GM21381 (cell line): Measurements from ENCODE around the gene DUT.
"Not testable (repeated sequence)": the region's sequence is repeated elsewhere in the genome, so short reads cannot be mapped to it uniquely, and the experiment has no call there.

Source experiments
- ATAC-seq: cut with Tn5 transposase; IDR thresholded peaks from one replicate; pipeline ENCODE4 v1.9.1; 2021; ENCODE audit warnings: mild to moderate bottlenecking, moderate library complexity; ENCODE audit not compliant: unreplicated experiment

DUT gene

DNA sequence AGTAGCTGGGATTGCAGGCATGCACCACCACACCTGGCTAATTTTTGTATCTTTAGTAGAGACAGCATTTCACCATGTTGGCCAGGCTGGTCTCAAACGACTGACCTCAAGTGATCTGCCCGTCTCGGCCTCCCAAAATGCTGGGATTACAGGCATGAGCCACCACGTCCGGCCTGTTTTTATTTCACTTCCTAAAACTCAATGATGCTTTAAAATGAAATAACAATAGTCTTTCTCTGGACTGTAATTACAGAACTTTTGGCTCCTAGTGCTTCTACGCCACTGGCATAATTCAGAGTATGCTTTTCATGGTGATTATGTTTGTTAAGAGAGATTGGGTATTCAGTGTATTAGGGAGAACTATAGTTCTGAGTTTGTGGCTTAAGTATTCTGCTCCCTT, 5.0 kb upstream of the DUT start:
- ATAC-seq = not testable (repeated sequence)

DNA sequence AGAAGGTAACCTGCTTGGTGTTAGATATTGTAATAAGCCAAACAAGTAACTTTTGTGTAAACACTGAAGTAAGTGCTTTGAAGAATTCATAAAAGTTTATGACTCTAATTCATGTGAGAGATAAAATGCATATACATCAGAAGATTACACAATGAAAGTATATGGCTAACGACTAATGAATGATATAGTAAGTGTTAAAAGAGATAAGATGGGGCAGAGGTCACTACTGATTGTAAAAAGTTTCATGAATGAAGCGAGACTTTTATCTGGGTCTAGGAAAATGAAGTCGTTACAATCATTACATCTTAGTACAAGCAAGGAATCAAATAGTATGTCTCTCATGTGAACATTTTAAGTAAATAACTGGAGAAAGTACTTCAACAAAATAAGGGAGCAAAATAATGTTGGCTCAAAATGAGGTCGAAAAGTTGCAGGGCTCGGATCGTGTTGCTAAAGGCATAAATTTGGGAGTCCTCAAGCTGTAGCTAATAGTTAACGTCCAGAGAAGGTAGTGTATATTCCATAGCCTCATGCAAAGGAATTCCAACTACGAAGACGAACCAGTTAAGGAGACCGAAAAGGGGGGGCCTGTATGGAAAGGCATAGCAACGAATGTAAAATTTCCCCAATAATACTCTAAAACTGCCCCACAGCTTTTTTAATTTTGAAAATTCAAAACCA, 984 bp upstream of the DUT start:
- ATAC-seq = no peak

DNA sequence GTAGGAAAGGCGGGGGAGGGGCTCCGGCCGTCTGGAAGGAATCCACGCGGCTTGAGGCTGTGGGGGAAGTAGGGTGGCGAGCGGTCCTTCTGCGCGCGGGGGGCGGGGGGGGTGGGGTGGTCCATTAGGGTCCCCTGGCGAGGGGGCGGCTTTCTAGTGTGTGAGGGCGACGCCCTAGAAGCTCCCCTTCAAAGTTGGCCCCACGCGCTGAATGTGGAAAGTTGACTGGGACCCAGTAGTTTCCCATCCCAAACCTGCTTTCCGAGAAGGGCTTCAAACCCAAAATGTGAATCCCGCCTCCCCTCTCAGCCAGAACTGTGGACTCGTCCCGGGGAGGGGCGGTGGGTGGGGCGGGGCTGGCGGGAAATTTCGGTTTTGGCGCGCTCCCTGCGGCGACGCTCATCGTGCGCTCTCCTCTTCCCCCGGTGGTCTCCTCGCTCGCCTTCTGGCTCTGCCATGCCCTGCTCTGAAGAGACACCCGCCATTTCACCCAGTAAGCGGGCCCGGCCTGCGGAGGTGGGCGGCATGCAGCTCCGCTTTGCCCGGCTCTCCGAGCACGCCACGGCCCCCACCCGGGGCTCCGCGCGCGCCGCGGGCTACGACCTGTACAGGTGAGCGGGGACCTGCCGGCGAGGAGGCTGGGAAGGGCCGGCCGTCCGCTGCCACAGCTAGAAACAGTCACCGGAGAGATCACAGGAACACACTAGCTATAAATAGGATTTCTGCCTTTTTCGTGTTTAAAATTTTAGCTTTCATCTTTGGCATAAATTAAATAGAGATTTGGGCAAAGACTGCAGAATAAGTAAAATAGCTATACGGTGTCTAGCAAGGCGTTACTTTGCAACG, 790 bp downstream of the DUT start:
- peak; percentile 51 for ATAC-seq

DNA sequence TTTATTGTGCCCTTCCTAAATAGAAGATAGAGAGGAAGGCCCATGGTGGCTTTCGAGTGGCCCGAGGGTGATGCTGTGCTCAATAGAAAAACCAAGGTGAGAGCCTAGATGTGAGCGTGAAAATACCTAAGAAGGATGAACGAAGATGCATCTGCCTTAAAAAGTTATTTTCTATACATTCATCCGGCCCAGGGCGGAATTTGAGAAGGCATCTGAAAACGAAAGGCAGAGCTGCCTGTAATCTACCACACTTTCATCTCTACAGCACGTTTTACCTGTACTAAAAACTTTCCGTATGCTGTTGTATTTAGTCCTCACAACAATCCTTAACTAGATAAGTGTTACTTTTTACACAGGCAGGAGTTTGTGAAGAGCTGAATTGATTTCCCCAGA, 1.4 kb downstream of the DUT start:
- ATAC-seq = no peak

DNA sequence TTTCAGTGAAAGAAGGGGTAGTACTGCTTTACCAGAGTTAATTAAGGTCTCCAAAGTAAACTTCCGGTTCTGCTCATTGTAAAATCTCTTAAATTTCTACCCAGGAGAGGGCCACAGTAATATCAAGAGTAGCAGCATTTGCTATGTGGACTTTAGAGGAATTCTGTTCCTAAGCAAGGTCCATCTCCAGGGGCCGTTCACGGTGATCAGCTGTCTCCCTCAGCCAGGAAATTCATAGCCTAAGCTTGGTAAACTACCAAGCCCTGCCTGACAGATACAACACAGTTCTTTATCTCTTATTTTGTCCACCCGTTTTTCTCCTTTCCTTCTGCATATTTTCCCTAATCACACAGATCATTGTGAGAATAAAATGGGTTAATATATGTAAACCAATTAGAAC, 2.3 kb downstream of the DUT start:
- ATAC-seq = no peak

DNA sequence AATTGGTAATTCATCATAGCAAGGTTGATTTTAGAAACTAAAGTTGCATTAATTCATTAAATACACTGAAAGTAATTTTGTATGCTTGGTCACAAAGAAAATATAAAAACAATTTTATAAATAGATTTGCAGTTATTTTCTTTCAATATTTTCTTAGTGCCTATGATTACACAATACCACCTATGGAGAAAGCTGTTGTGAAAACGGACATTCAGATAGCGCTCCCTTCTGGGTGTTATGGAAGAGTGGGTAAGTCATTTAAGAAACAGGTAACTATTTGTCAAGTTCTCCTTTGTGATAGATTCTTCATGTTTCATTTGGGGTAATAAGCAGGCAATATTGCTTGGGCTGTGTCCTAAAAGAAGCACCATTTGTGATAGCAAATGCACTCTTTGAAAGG, 3.0 kb downstream of the DUT start:
- no peak for ATAC-seq

DNA sequence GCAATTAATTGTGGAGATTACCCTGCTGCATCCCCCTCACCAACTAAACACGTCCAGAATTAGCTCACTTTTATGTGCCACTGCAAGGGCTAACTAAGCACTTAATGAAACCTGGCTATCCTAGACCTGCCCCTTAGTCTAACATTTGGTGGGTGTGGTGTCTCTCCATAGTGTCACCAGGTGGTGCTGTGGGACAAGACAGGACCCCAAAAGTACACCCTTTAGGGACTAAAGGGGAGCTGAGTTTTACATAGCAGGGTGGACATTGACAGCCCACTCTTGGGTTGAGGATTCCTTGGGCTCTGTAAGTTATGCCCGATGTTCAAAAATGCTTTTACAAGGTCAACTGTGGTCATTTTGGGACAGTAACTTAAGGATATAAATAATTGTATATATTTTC, 5.7 kb downstream of the DUT start:
- ATAC-seq = no peak

DNA sequence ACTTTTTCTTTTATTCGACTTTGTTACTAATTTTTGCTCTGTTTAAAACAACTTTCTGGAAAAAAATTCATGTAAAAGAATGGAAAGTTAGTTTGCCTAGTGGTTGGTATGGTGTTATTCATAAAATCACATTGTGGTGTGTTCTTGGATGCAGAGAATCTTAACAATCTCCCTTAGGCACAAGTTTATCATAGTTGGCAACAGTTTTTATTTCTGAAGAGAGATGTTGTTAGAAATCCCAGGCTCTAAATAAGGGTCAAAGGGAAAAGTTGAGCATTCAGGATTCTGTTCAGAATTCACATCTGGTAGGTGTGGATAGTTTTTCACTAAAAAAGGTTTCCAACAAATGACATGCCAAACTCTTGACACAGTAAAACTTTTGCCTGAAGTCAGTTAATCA, 6.4 kb downstream of the DUT start:
- ATAC-seq = no peak

DNA sequence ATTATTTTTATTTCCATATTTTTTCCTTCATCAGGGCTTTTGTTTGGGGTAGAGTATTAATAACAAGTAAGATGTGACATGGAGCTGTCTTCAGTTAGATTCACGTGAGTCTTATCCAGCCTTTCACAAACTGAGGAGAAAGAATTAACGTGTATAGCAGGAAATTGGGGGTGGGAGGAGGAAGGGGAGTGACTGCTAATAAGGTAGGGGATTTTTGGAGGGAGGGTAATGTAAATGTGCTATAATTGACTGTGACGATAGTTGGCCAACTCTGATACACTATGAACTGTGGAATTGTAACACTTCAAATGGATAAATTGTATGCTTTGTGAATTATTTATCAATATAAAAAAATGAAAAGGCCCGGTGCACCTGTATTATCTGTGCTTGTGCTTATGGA, 8.9 kb downstream of the DUT start:
- no peak for ATAC-seq

DNA sequence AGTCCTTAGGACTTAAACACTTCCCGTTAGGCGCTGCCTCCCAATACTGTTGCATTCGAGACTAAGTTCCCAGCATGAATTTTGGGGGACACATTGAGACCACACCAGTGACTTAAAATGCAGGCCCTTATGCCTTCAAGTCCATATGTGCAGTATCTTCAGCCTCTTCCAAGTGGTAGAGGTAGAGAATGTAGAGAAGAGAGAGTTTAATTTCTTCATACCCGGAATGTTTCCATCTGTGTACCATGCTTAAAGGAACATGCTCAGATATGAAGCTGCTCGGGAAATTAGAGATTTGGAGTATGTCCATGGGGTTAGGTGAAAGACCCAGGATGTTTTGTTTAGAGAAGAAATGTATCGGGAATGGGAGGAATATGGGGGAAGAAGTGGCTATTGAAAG, 12.6 kb downstream of the DUT start:
- no peak for ATAC-seq

DNA sequence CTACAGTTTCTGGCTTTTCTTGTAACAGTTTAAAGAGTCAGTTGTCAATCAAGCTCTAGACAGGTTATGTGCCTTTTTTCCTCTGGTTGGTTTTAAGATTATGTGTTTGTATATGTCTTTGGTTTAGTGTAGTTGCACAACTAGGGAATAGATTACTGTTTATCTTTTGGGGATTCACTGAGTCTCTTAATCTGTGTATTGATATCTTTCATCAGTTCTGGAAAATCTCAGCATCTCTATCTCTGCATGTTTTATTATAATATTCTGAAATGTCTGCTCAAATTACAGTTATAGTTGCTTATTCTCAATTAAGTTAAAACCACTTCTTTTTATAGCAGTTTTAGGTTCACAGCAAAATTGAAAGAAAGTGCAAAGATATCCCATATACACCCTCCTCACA, 14.3 kb downstream of the DUT start:
- ATAC-seq = no peak

DNA sequence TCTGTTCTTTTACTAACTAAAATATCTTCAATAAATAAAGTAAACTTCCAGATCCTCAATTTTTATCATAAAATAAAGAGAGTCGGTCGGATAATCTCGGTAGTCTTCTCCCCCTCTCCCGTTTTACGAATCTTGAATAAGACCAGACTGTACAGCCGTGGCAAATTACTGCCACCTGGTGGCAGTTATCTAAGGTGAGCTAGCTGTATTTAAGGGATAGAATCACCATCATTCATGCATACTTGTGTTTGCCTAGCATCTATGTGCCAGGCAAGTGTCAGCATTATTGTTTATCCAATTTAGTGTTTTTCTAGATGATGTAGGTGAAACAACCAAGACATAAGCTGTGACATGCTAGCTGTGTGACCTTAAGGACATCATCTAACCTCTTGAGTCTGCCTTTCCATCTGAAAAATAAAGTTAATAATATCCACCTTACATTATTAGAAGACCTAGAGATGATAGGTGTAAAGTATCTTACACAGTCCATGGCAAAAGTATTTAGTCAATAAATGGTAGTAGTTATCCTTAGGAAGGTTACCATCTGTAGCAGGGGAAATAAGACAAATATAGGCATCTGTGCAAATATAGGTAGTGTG, 21.3 kb downstream of the DUT start:
- ATAC-seq = peak; percentile 69

DNA sequence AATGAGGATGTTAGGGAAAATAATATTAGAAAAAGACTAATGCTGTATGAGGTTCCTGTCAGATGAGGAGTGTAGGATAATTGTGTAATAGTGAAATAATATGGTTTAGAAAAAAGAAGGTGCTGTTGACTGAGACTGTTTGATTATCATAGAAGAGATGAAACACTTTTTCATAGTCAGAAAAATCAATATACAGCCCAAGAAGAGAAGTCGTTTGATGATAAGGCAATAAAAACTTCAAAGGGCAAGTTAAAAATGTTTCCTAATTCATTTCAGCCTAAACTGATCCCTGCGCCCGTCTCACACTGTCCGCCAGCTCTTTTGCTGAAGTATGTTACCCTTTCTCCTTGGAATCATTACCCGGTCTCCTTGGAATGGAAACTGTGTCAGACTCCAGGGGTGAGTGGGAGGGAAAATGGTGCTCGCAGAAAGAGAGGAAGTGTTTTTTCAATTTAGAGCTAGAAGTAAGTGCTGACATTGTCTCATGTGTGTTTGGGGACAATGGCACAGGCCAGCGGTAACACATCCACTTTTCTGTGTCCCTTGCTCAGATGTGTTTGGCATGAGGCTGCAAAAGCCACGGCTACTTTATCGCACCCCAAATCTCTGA, 23.6 kb downstream of the DUT start:
- ATAC-seq = no peak

DNA sequence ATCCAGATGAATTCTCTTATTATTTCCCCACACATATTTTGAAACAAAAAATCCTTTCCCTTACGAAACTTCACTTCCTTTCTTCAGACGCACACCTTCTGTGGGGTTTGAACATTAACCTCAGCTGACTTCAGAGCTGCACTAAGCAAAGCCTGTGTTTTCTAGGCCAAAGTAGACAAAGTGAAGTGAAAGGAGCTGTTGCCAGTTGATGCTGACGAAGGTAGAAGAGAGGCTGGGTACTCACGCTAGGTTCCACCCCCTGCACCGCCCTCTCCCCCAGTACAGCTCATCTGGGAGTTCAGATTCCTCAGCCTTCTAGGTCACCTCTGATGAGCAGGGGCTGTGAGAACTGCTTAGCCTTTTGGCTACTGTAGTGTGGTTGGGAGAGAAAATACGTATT, 24.1 kb downstream of the DUT start:
- ATAC-seq = peak; percentile 49

DNA sequence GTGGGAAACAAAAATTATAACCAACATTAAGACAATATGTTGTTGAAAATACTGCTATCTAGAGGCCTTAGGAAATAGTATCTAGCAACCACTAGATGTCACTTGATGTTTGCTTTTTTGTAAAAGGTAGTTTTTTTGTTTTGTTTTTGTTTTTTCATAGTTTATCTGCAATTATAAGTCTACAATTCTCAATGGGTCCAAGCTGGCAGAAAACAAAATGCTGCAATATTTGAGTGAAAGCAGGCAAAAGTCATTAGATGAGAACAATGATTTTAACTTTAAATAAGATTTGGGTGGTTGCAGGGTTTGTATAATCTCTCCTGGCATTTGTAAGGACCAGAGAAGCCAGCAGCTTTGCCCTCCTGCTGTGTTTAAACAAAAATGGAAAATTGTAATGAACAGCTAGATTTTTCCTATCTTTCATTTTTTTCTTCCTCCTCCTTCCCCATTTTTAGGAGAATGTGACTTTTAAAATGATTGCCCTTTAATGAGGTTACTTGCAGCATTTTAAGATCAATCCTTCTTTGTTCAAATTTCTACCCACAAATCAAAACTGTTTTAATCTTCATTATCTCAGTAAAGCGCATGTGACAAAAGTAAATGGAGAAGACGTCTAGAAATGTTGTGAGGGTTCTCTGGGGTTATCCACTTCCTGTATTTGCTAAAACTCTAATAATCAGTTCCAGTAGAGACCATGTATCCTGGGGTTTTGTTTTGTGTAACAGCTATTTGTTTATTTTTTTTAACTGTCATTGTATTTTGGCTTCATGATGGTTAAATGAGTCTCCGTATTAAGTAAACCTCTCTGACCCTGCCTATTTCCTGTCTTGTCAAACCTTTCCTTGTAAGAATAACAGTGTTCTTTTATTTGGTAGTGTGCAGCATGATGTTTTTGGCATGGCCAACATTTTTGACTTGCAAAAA, 27.3 kb downstream of the DUT start:
- ATAC-seq = no peak

DNA sequence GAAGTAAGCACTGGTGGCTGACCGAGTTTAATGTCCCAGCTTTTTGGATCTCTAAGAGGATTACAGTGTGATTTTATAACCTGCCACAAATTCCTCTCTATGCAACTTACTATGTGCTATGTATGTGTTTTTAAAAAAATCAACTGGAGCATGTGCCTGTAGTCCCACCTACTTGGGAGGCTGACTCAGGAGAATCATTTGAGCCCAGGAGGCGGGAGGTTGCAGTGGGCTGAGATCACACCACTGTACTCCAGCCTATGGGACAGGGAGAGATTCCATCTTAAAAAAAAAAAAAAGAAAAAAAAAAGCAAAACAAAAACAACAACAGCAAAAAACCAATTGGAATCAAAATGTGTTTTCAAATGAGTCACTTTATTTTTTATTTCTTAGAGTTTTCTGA, 29.6 kb downstream of the DUT start:
- ATAC-seq = no peak

DNA sequence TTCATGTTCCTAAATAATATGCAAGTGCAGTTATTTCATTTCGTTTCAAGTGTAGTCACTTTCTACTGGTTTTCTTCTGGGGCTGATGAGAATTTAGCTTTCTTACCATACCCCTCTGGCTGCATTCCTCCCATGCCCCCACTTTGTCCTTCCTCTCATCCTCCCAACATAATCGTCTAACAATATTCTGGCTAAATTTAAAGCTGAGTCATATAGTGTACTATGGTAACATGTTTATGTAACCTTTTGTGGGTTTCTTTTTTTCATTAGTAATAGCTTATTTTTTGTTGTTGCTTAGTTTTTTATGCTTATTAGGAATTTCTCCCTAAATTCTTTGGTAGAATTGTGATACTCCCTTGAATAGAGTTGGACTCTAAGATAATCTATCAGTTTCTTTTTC, 30.5 kb downstream of the DUT start:
- no peak for ATAC-seq

DNA sequence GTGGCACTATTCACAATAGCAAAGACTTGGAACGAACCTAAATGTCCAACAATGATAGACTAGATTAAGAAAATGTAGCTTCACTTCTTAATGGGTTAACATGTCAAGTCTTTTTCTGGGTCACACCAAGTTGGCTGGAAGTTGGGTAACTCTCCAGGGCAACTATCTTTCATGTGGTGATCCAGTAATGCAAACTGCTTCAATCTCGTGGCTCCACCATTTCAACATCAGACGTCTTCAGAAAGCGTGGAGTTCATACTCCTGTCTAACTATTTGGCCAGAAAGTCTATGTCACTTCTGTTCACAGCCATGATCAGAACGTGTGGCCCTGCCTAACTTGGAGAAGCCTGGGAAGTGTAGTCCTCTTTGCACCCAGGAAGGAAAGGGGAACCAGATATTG, 32.2 kb downstream of the DUT start:
- no peak for ATAC-seq

DNA sequence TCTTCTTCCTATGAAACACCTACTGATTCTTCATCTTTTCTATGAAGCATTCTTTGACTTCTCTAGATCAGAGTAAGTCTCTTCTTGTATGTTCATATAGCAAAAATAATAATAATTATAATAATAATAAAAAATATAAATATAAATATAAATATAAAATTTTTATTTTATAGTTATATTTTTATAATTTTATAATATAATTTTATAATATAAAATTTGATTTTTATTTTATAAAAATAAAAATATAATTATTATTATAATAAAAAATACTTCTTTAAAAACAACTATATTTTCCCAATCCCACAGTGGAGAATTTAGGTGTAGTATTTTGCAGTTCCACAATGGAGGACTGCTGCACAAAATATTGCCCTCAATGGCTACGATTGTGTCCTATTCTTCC, 34.3 kb downstream of the DUT start:
- no peak for ATAC-seq

DNA sequence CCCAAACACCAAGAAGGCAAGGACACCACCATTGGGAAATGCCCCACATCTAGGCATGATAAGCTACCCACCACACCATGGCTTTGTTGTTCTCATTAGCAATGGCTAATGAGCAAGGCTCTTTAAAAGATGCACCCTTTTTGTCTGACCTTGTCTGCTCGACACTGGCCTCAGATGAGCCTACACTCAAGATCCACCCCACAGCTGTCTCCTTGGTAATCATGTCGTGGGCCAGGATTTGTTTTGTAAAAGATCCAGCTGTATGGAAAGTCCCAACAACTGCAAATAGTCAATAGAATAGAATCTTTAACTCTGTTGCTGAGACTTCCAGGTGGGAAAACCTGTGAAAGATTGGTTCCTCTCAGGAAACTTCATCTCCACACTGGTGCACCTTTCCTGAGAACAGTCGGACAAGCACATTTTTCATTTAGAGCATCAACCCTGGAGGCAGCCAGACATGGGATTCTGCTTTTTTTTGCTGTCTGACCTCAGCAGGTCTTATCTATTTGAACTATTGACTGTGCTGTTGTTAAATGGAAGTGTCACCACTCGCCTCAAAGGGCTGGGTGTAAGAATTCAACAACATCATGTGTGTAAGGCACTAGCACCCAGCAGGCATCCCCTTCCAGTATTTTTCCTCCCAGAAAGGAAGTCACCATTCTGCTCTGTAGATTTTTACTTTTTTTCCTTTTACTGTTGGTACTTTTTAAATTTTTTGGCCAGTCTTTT, 35.5 kb downstream of the DUT start:
- ATAC-seq = no peak
